Tibial artery (tissue), 4 donors: Measurements from ENCODE around the gene PARD3B.

Experiments
- DNase-seq, 2 donors: peaks; one replicate each; pipeline ENCODE4 v3.0.0-alpha.2; 2019
- H3K27ac ChIP-seq, 2 donors: fragments of 200-600 bp; sonication (generic) in 1 of 2; 1 replicate in 1 of 2; 2 replicates in 1 of 2; pipeline ENCODE4 v1.5.1; 2018 to 2019; ENCODE audit warnings: mild to moderate bottlenecking in 1 of 2
- H3K27me3 ChIP-seq, 2 donors: fragments of 200-600 bp; sonication (generic) in 1 of 2; one replicate each; pipeline versions ENCODE4 v1.5.1 to v1.6.0; 2016 to 2019
- H3K36me3 ChIP-seq, 3 donors: fragments of 200-600 bp; sonication (generic) in 2 of 3; one replicate each; pipeline ENCODE4 v1.5.1; 2016 to 2019; ENCODE audit warnings: mild to moderate bottlenecking in 2 of 3
- H3K4me1 ChIP-seq, 4 donors: fragments of 200-600 bp; sonication (generic) in 2 of 4; 1 replicate in 3 of 4; 2 replicates in 1 of 4; pipeline ENCODE4 v1.5.1; 2016 to 2019
- H3K4me3 ChIP-seq, 2 donors: fragments of 200-600 bp; sonication (generic) in 1 of 2; 1 replicate in 1 of 2; 2 replicates in 1 of 2; pipeline ENCODE4 v1.5.1; 2018 to 2019; ENCODE audit warnings: mild to moderate bottlenecking in 2 of 2
- H3K9me3 ChIP-seq, 3 donors: fragments of 200-600 bp; sonication (generic) in 1 of 3; one replicate each; pipeline ENCODE4 v1.5.1; 2016 to 2019
- intact Hi-C: fragments of 100-400 bp; cut with DNase I; formaldehyde crosslinking; loops from one replicate; pipeline ENCODE4 v1.15.0; 2023; ENCODE audit warnings: low total_unique reads
- TF ChIP-seq, protein P1 (sequence below), 2 experiments: fragments of 200-600 bp in 1 of 2; fragments of 450-650 bp in 1 of 2; IDR thresholded peaks; one replicate each; pipeline ENCODE4 v1.5.1; 2017 to 2019; ENCODE audit warnings: antibody characterized with exemption in 2 of 2, mild to moderate bottlenecking in 1 of 2, moderate library complexity in 1 of 2

Gene PARD3B

DNA sequence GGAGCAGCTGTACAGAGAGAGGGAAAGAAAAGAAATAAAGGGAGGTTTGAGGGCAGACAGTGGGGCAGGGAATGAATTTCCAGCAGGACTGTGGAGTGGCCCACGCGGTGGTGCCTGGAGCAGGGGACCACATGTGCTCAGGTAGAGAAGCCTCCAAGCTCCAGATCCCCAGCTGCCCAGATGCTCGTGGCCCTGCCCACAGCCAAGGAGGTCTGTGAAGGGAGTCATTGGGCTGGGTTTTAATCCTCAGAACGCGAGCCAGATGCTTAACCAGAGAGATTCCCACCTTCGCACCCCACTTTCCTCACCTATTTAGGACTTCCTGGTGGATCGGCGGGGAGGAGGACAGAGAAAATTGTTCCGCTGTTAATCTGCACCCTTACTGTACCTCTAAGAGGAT lies 369.4 kb downstream of the PARD3B start:
- TF ChIP-seq, protein P1, sequence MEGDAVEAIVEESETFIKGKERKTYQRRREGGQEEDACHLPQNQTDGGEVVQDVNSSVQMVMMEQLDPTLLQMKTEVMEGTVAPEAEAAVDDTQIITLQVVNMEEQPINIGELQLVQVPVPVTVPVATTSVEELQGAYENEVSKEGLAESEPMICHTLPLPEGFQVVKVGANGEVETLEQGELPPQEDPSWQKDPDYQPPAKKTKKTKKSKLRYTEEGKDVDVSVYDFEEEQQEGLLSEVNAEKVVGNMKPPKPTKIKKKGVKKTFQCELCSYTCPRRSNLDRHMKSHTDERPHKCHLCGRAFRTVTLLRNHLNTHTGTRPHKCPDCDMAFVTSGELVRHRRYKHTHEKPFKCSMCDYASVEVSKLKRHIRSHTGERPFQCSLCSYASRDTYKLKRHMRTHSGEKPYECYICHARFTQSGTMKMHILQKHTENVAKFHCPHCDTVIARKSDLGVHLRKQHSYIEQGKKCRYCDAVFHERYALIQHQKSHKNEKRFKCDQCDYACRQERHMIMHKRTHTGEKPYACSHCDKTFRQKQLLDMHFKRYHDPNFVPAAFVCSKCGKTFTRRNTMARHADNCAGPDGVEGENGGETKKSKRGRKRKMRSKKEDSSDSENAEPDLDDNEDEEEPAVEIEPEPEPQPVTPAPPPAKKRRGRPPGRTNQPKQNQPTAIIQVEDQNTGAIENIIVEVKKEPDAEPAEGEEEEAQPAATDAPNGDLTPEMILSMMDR (IDR thresholded peaks at IDR 0.05), result no peak
- DNase-seq, result no peak
- H3K27me3 ChIP-seq, result no peaks in the 10 kb centered on the region
- H3K36me3 ChIP-seq, result no peaks in the 10 kb centered on the region
- no peak overlapping the region for H3K4me3 ChIP-seq
- no peaks in the 10 kb centered on the region for H3K4me1 ChIP-seq
- intact Hi-C loops, result no loop called here
- no peak overlapping the region for H3K27ac ChIP-seq
- H3K9me3 ChIP-seq, result no peaks in the 10 kb centered on the region

DNA sequence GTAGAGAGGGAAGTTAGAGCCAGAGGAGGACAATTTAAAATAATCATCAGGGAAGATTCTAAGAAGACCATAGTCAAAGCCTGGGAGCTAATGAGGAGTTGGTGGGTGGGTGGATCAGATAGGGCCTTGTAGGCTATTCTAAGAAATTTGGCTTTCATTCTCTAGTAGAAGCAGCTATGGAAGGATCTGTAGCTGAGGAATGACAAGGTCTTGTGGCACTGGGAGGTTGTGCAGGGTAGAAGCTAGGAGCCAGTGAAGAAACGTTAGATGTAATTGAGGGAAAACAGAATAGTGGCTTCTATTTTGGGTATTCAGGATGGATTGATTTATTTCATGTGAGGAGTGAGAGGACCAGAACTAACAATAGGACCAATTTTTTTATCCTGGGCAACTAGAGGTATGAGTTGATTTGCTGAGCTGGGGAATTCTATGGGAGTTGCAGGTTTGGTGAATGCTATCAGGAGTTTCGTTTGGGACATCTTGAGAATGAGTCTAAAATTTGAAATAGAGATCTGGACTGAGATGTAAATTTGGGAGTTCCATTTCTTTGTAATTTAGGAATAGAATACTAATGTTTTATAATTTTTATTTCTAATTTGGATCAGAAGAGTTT lies 371.9 kb downstream of the PARD3B start:
- H3K4me1 ChIP-seq, result no peaks in the 10 kb centered on the region
- DNase-seq, result no peak
- H3K27ac ChIP-seq, result no peak overlapping the region
- no peaks in the 10 kb centered on the region for H3K27me3 ChIP-seq
- TF ChIP-seq, protein P1 (IDR thresholded peaks at IDR 0.05), result no peak
- H3K4me3 ChIP-seq, result no peak overlapping the region
- no peaks in the 10 kb centered on the region for H3K36me3 ChIP-seq
- intact Hi-C loops, result no loop called here
- H3K9me3 ChIP-seq, result no peaks in the 10 kb centered on the region

DNA sequence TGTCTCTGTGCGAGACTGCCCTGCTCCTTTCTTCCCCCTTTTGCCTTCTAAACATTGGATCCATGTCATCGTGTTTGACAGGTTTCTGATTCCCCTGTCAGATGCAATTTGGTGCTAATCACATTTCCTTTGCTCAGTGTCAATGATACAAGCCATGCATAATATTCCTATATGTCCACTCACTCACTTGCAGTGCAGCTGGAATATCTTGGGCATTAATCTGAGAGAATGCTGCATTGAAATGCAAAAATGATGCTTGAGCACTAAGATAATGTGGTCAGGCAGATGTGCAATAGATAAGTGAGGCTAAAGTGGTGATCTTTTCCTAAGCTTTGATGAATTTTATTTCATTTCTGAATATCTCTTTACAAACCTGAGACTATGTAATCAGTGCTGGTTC lies 375.5 kb downstream of the PARD3B start:
- Histone ChIP-seq H3K27me3 (no peaks in the 10 kb centered on the region), H3K27ac (no peak overlapping the region), H3K4me3 (no peak overlapping the region), H3K9me3 (no peaks in the 10 kb centered on the region), H3K4me1 (no peaks in the 10 kb centered on the region), H3K36me3 (no peaks in the 10 kb centered on the region)
- DNase-seq, result no peak
- intact Hi-C loops, result no loop called here
- TF ChIP-seq, protein P1 (IDR thresholded peaks at IDR 0.05), result no peak

DNA sequence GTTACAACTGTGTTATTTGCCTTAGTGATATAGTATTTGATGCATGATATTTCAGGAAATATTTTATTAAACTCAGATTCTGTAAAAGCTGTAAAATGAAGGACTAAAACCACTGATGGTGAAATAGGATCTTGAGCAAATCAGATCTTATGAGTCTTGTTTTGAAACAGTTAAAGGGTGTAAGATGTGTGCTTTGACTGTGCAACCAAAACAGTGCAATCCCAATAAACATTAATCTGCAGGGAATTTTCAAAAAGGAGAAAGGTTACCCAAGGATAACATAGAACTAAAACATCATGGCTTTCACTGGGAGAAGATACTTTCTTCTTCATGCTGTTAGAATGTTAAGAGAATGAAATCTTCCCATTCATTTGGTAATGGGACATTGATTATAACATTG lies 378.7 kb downstream of the PARD3B start:
- no peak for DNase-seq
- TF ChIP-seq, protein P1 (IDR thresholded peaks at IDR 0.05), result no peak
- no peak overlapping the region for H3K4me3 ChIP-seq
- H3K36me3 ChIP-seq, result no peaks in the 10 kb centered on the region
- no peak overlapping the region for H3K27ac ChIP-seq
- no peaks in the 10 kb centered on the region for H3K9me3 ChIP-seq
- intact Hi-C loops, result no loop called here
- H3K27me3 ChIP-seq, result no peaks in the 10 kb centered on the region
- no peaks in the 10 kb centered on the region for H3K4me1 ChIP-seq

DNA sequence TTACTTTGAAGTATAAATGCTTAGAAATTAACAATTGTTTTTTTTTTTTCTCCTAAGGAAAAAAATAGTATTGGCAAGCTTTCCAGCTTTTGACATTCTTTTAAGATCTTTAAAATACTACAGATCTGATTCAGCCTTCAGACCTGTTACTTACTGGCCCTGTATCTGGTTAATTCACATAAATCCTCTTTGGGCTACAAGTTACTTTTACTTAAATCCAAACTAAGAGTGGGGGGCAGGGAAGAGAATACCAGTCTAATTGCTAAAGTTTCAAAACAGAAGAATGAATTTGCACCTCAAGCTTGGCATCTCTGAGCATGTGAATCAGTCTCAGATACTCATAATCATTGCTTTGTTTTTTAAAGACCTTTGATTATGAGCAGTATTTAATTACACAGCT lies 386.3 kb downstream of the PARD3B start:
- TF ChIP-seq, protein P1 (IDR thresholded peaks at IDR 0.05), result no peak
- no peaks in the 10 kb centered on the region for H3K4me1 ChIP-seq
- no peaks in the 10 kb centered on the region for H3K9me3 ChIP-seq
- no peaks in the 10 kb centered on the region for H3K36me3 ChIP-seq
- DNase-seq, result no peak
- H3K27me3 ChIP-seq, result no peaks in the 10 kb centered on the region
- no peak overlapping the region for H3K27ac ChIP-seq
- no peak overlapping the region for H3K4me3 ChIP-seq
- intact Hi-C loops, result no loop called here
